HepG2 (cell line): ENCODE results near the gene CNFN. TPM values are rescaled to one million over a fixed set of nuclear protein-coding genes. Genes with fewer than 3 reads are reported as not detected.
A peak's percentile ranks its signal among the peaks of the same experiment; 100 is the strongest.

Source experiments
- ATAC-seq: fragments of 200-7000 bp; cut with Tn5 transposase; 3 replicates; pipeline ENCODE4 v1.9.1; 2020; ENCODE audit warnings: mild to moderate bottlenecking, moderate library complexity
- BruUV-seq: library from RNA; stranded (reverse); fragments of 400-500 nt; replicated peaks from 2 replicates; lab custom pipeline; 2021; lab: Mats Ljungman, UMichigan
- CTCF ChIA-PET: fragments of 300-600 bp; formaldehyde crosslinking; extraction: SDS; loops from one replicate; lab custom pipeline; 2021; ENCODE audit warnings: low total read pairs, inconsistent platforms, low intra/inter-chr PET ratio; lab: Yijun Ruan, JAX
- POLR2A ChIA-PET: fragments of 350-600 bp; sonication (Branson Sonifier 250); formaldehyde crosslinking; loops from one replicate; lab custom pipeline; 2020; ENCODE audit warnings: antibody characterized with exemption, inconsistent platforms; lab: Yijun Ruan, JAX
- DNase-seq: peaks from one replicate; pipeline ENCODE4 v3.0.0-alpha.2; 2015; ENCODE audit warnings: low spot score
- FAIRE-seq: peaks from 3 replicates; lab custom pipeline; 2011; peaks lifted over from hg19 to GRCh38; lab: Jason Lieb, UNC
- H2AFZ ChIP-seq: one replicate; pipeline ENCODE4 v1.6.1; 2011; ENCODE audit warnings: low read length, inconsistent platforms
- H3K27ac ChIP-seq: fragments of 300-600 bp; 3 replicates; pipeline ENCODE4 v1.8.0; 2011; ENCODE audit warnings: mixed run types, mild to moderate bottlenecking, mixed read lengths, low read length, inconsistent platforms; ENCODE audit not compliant: insufficient read depth; ENCODE audit errors: extremely low read length
- H3K27me3 ChIP-seq, 2 experiments: fragments of 200-600 bp in 1 of 2; 2 replicates in 1 of 2; 3 replicates in 1 of 2; pipeline versions ENCODE4 v1.6.0 to v1.8.0; 2011; ENCODE audit warnings: low read length in 2 of 2, mild to moderate bottlenecking in 2 of 2, moderate library complexity in 2 of 2, inconsistent platforms in 1 of 2; ENCODE audit not compliant: insufficient read depth in 2 of 2, control insufficient read depth in 1 of 2
- H3K36me3 ChIP-seq, 2 experiments: fragments of 200-600 bp in 1 of 2; replicated peaks in 1 of 2; 2 replicates in 1 of 2; 3 replicates in 1 of 2; pipeline versions ENCODE4 v1.5.1 to v1.8.0; 2011; ENCODE audit warnings: low read length in 2 of 2, inconsistent platforms in 1 of 2; ENCODE audit not compliant: insufficient read depth in 2 of 2, control insufficient read depth in 1 of 2
- H3K4me1 ChIP-seq: 2 replicates; pipeline ENCODE4 v1.5.1; 2012; ENCODE audit warnings: low read length, inconsistent platforms; ENCODE audit not compliant: insufficient read depth
- H3K4me2 ChIP-seq: 2 replicates; pipeline ENCODE4 v1.6.0; 2011; ENCODE audit warnings: low read depth, low read length, inconsistent platforms
- H3K4me3 ChIP-seq, 3 experiments: fragments of 200-600 bp in 1 of 3; sonication (generic), shearing (Covaris generic) in 1 of 3; replicated peaks in 1 of 3; 2 replicates each; pipeline ENCODE4 v1.5.1; 2011 to 2016; ENCODE audit warnings: low read length in 3 of 3, inconsistent platforms in 2 of 3, low read depth in 2 of 3, mild to moderate bottlenecking in 2 of 3, control low read depth in 1 of 3, mixed read lengths in 1 of 3; ENCODE audit not compliant: insufficient read depth in 1 of 3
- H3K79me2 ChIP-seq: one replicate; pipeline ENCODE4 v1.6.1; 2011; ENCODE audit warnings: low read length, inconsistent platforms; ENCODE audit not compliant: insufficient read depth
- H3K9ac ChIP-seq: 2 replicates; pipeline ENCODE4 v1.6.0; 2011; ENCODE audit warnings: mild to moderate bottlenecking, low read depth, low read length, inconsistent platforms; ENCODE audit not compliant: insufficient read depth
- H3K9me3 ChIP-seq: 2 replicates; pipeline ENCODE4 v1.5.1; 2012; ENCODE audit warnings: mild to moderate bottlenecking, low read length
- H4K20me1 ChIP-seq: 2 replicates; pipeline ENCODE4 v1.6.0; 2011; ENCODE audit warnings: inconsistent platforms, mild to moderate bottlenecking, low read length, moderate library complexity; ENCODE audit not compliant: insufficient read depth
- AGO2 ChIP-seq: fragments of 200-400 bp; formaldehyde crosslinking; optimal IDR thresholded peaks from 2 replicates; pipeline ENCODE3; 2017; ENCODE audit warnings: mild to moderate bottlenecking, low read depth, low read length, moderate library complexity
- CBX2 ChIP-seq, 2 experiments: fragments of 200-600 bp in 1 of 2; sonication (generic); formaldehyde crosslinking in 1 of 2; IDR thresholded peaks; 2 replicates each; pipeline versions ENCODE4 v1.7.0 to v1.8.1; 2018 to 2022; ENCODE audit warnings: low read depth in 2 of 2, low read length in 1 of 2, mild to moderate bottlenecking in 1 of 2, missing genetic modification reagents in 1 of 2
- REXO4 ChIP-seq: sonication (generic); formaldehyde crosslinking; IDR thresholded peaks from 2 replicates; pipeline ENCODE4 v1.8.0; 2022; ENCODE audit warnings: missing genetic modification reagents, mild to moderate bottlenecking, borderline replicate concordance
- RFX1 ChIP-seq: fragments of 450-650 bp; IDR thresholded peaks from 2 replicates; pipeline ENCODE4 v1.6.1; 2017
- U2AF1 ChIP-seq: fragments of 200-400 bp; formaldehyde crosslinking; optimal IDR thresholded peaks from 2 replicates; pipeline ENCODE3; 2017; ENCODE audit warnings: mild to moderate bottlenecking, low read depth, low read length
- WGBS: methylation state at CpG from one replicate; pipeline ENCODE4 v1.1.6; 2017; ENCODE audit warnings: low lambda C conversion rate; 5-methylcytosine and 5-hydroxymethylcytosine counted together
- in situ Hi-C: cut with HindIII; loops from 2 replicates; pipeline ENCODE4 v1.10.0; 2017; ENCODE audit warnings: low pct_unique_long_range_greater_than_20kb; ENCODE audit not compliant: extremely low pct_ligation_motif_present
- intact Hi-C: fragments of 100-400 bp; cut with micrococcal nuclease; formaldehyde crosslinking; loops from one replicate; pipeline ENCODE4 v1.10.0; 2022; ENCODE audit not compliant: unreplicated experiment
- polyA plus RNA-seq, 8 experiments: library from polyadenylated mRNA; depleted of rRNA in 3 of 8; stranded (reverse) in 7 of 8; unstranded in 1 of 8; fragments of >200 nt; fragmentation: Illumina TruSeq in 4 of 8; extraction: Trizol in 4 of 8; gene quantifications; 2 replicates each; pipeline versions ENCODE4 v1.2.1 to v1.2.3, GENCODE V29; 2011 to 2016; ENCODE audit warnings: low read depth in 4 of 8, missing spikeins in 1 of 8, mixed read lengths in 1 of 8; ENCODE audit not compliant: insufficient read depth in 1 of 8
- total RNA-seq, 5 experiments: library from RNA; depleted of rRNA; stranded (reverse); fragments of >200 nt; fragmentation: Illumina TruSeq; extraction: Trizol; gene quantifications; 2 replicates each; pipeline ENCODE4 v1.2.3, GENCODE V29; 2016; ENCODE audit warnings: low read depth in 1 of 5

The CNFN gene
- total and polyA plus RNA-seq, 2 of the 13 experiments (the other 11 are each of a cell fraction or from before 2014, with no cell fraction given), result 0.35 to 1.1 TPM

- no peaks in the 10 kb centered on the region for H3K4me1 ChIP-seq
- no peak for FAIRE-seq
- H3K4me2 ChIP-seq, result no peak overlapping the region
- ChIA-PET POLR2A (no interaction called here), CTCF (no interaction called here)
- H3K9ac ChIP-seq, result no peak overlapping the region
- TF ChIP-seq AGO2 (peak; percentile 13), REXO4 (CRISPR knock-in tag) (no peak), U2AF1 (no peak)
- no peaks in the 10 kb centered on the region for H4K20me1 ChIP-seq
- no peak for ATAC-seq
- no peak overlapping the region for H2AFZ ChIP-seq
- no peaks in the 10 kb centered on the region for H3K27me3 ChIP-seq
- WGBS, result 98% methylated on average over 4 of the region's 29 CpGs
- BruUV-seq, result no TSS peak
- no peaks in the 10 kb centered on the region for H3K79me2 ChIP-seq
- H3K9me3 ChIP-seq, result no peaks in the 10 kb centered on the region
- intact Hi-C loops, result no loop called here
- H3K4me3 ChIP-seq, result no peak overlapping the region
- in situ Hi-C loops, result no loop called here
- H3K27ac ChIP-seq, result no peak overlapping the region
- peaks cover 4 to 17% of the 10 kb centered on the region in 2 experiments; a peak in 4 of 5 replicates for H3K36me3 ChIP-seq
- DNase-seq, result no peak
These were observed 36.6 kb downstream of the CNFN start for GRCh38 chr19:42353341-42354015.

- ChIA-PET POLR2A (no interaction called here), CTCF (no interaction called here)
- BruUV-seq, result no TSS peak
- in situ Hi-C loops (no loop called here), intact Hi-C loops (no loop called here)
- Histone ChIP-seq H3K4me2 (no peak overlapping the region), H4K20me1 (no peaks in the 10 kb centered on the region), H3K36me3 (peaks cover 4 to 17% of the 10 kb centered on the region in 2 experiments; a peak in 4 of 5 replicates), H3K27ac (no peak overlapping the region), H2AFZ (no peak overlapping the region), H3K27me3 (no peaks in the 10 kb centered on the region), H3K79me2 (no peaks in the 10 kb centered on the region), H3K4me3 (no peak overlapping the region), H3K4me1 (no peaks in the 10 kb centered on the region), H3K9ac (no peak overlapping the region), H3K9me3 (no peaks in the 10 kb centered on the region)
- 95% methylated on average over 18 of the region's 31 CpGs for WGBS
- TF ChIP-seq RFX1, result 0 out of 2 replicates have a peak, but pooled peaks have one; percentile 12
- no peak for TF ChIP-seq CBX2 (IDR thresholded peaks at IDR 0.05; ENCODE audit: low read depth, low read length)
- no peak for TF ChIP-seq CBX2 (CRISPR knock-in tag; IDR thresholded peaks at IDR 0.05; ENCODE audit: low read depth)
- no peak for DNase-seq
- FAIRE-seq, result no peak
- ATAC-seq, result no peak
These were observed 37.5 kb downstream of the CNFN start for GRCh38 chr19:42352301-42353259.
